Measurements from ENCODE around the gene SACM1L. TPM values are rescaled to one million over a fixed set of nuclear protein-coding genes. Genes with fewer than 3 reads are reported as not detected.

Gene SACM1L
- 17.1 TPM for polyA plus RNA-seq (2012; ENCODE audit: insufficient read length, low read depth)

- TF ChIP-seq POLR2AphosphoS5 (IDR thresholded peaks at IDR 0.05; ENCODE audit: low read depth, low read length) (peak; percentile 73), SIN3A (IDR thresholded peaks at IDR 0.05; ENCODE audit: borderline replicate concordance, insufficient read depth, low read length) (no peak), REST (IDR thresholded peaks at IDR 0.05; ENCODE audit: insufficient read depth in 1 of 2, low read depth in 2 of 2, low read length in 2 of 2) (no peak; a peak in 1 of 4 replicates), FOXP2 (optimal IDR thresholded peaks at IDR 0.05; ENCODE audit: borderline replicate concordance, extremely low read depth, extremely low read length, insufficient read depth) (peak; percentile 60), TAF1 (IDR thresholded peaks at IDR 0.05; ENCODE audit: borderline replicate concordance, insufficient read depth, low read length) (0 out of 2 replicates have a peak, but pooled peaks have one; percentile 16)
Measured at GRCh38 chr3:45688882-45689786, at the start of gene SACM1L. Gene SACM1L, plus strand, starts transcription at chr3:45689396. Its CDS starts 70 bp downstream, at chr3:45689466.

GRCh38 chr3:45640091-45640507 is 49.1 kb upstream of the SACM1L start:
- TF ChIP-seq TAF1 (IDR thresholded peaks at IDR 0.05; ENCODE audit: borderline replicate concordance, insufficient read depth, low read length): no peak
- no peak for TF ChIP-seq SIN3A (IDR thresholded peaks at IDR 0.05; ENCODE audit: borderline replicate concordance, insufficient read depth, low read length)
- TF ChIP-seq FOXP2 (optimal IDR thresholded peaks at IDR 0.05; ENCODE audit: borderline replicate concordance, extremely low read depth, extremely low read length, insufficient read depth): no peak

GRCh38 chr3:45640724-45641361 is 48.4 kb upstream of the SACM1L start:
- no peak for TF ChIP-seq SIN3A (IDR thresholded peaks at IDR 0.05; ENCODE audit: borderline replicate concordance, insufficient read depth, low read length)
- no peak for TF ChIP-seq REST (IDR thresholded peaks at IDR 0.05; ENCODE audit: insufficient read depth in 1 of 2, low read depth in 2 of 2, low read length in 2 of 2)

GRCh38 chr3:45641756-45642155 is 47.4 kb upstream of the SACM1L start:
- TF ChIP-seq POLR2AphosphoS5 (IDR thresholded peaks at IDR 0.05; ENCODE audit: low read depth, low read length) (no peak), TAF1 (IDR thresholded peaks at IDR 0.05; ENCODE audit: borderline replicate concordance, insufficient read depth, low read length) (no peak), SIN3A (IDR thresholded peaks at IDR 0.05; ENCODE audit: borderline replicate concordance, insufficient read depth, low read length) (no peak), REST (IDR thresholded peaks at IDR 0.05; ENCODE audit: insufficient read depth in 1 of 2, low read depth in 2 of 2, low read length in 2 of 2) (no peak), FOXP2 (optimal IDR thresholded peaks at IDR 0.05; ENCODE audit: borderline replicate concordance, extremely low read depth, extremely low read length, insufficient read depth) (no peak)

DNA sequence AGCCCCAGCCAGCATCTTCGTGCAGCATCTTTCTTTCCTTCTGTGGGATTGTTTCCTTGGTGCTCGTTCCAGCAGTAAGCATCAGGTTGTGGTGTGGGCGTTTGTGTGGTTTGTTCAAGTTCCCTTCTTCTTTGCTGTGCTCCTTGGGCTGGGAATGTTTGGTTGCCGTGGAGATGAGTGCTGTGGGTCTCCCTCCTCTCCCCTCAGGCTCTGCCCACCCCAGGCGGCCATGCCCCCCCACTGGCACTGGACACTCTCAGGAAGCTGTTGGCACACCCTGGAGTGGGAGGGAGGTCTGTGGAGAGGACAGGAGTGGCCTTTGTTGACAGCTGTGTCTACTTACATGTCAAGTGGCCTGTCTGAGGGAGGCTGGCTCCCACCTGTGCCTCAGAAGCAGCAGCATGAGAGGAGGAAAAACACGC is 46.5 kb upstream of the SACM1L start:
- no peak for TF ChIP-seq FOXP2 (optimal IDR thresholded peaks at IDR 0.05; ENCODE audit: borderline replicate concordance, extremely low read depth, extremely low read length, insufficient read depth)
- no peak for TF ChIP-seq TAF1 (IDR thresholded peaks at IDR 0.05; ENCODE audit: borderline replicate concordance, insufficient read depth, low read length)
- TF ChIP-seq POLR2AphosphoS5 (IDR thresholded peaks at IDR 0.05; ENCODE audit: low read depth, low read length): no peak

Measured in PFSK-1 (cell line).